CD4-positive, CD25-positive, alpha-beta regulatory T cell (primary cell): Measurements from ENCODE around the gene NPFFR1. TPM values are rescaled to one million over a fixed set of nuclear protein-coding genes. Genes with fewer than 3 reads are reported as not detected.
"Not testable (repeated sequence)": the region's sequence is repeated elsewhere in the genome, so short reads cannot be mapped to it uniquely, and the experiment has no call there.

Experiments
- ATAC-seq, 2 donors: fragments of 150-1000 bp; cut with Tn5 transposase; one replicate each; pipeline ENCODE4 v1.10.0; 2021; ENCODE audit warnings: low read depth in 2 of 2, moderate number of reproducible peaks in 2 of 2, moderate library complexity in 1 of 2
- DNase-seq, 3 donors: peaks; one replicate each; pipeline versions ENCODE4 v3.0.0 to v3.0.0-alpha.2; 2012 to 2022; ENCODE audit warnings: mixed read lengths in 1 of 3
- H3K27ac ChIP-seq: one replicate; pipeline ENCODE4 v1.7.0; 2013; ENCODE audit warnings: mild to moderate bottlenecking, low read length; ENCODE audit not compliant: insufficient read depth, poor library complexity, severe bottlenecking
- H3K27me3 ChIP-seq: one replicate; pipeline ENCODE4 v1.7.0; 2013; ENCODE audit warnings: low read length; ENCODE audit not compliant: control insufficient read depth, insufficient read depth
- H3K36me3 ChIP-seq: one replicate; pipeline ENCODE4 v1.7.0; 2013; ENCODE audit warnings: mild to moderate bottlenecking, low read length, moderate library complexity; ENCODE audit not compliant: control insufficient read depth, insufficient read depth
- H3K4me1 ChIP-seq: 2 replicates; pipeline ENCODE4 v1.7.0; 2013; ENCODE audit warnings: mild to moderate bottlenecking, low read length; ENCODE audit not compliant: insufficient read depth, control insufficient read depth, poor library complexity, severe bottlenecking
- H3K4me3 ChIP-seq: one replicate; pipeline ENCODE4 v1.7.0; 2013; ENCODE audit warnings: low read depth, mild to moderate bottlenecking, low read length, moderate library complexity
- H3K9me3 ChIP-seq, 2 experiments: 1 replicate in 1 of 2; 2 replicates in 1 of 2; pipeline ENCODE4 v1.7.0; 2013; ENCODE audit warnings: low read length in 2 of 2, mild to moderate bottlenecking in 1 of 2, moderate library complexity in 1 of 2; ENCODE audit not compliant: control insufficient read depth in 2 of 2
- H3K27ac Mint-ChIP-seq, 3 donors: one replicate each; pipeline ENCODE4 v1.8.0; 2020 to 2022; ENCODE audit warnings: mild to moderate bottlenecking in 3 of 3, mixed read lengths in 3 of 3, moderate library complexity in 2 of 3
- H3K27me3 Mint-ChIP-seq: one replicate; pipeline ENCODE4 v1.8.0; 2022; ENCODE audit warnings: mild to moderate bottlenecking, mixed read lengths
- H3K36me3 Mint-ChIP-seq: one replicate; pipeline ENCODE4 v1.8.0; 2020; ENCODE audit warnings: mixed read lengths
- H3K4me1 Mint-ChIP-seq, 4 donors: one replicate each; pipeline ENCODE4 v1.8.0; 2020 to 2022; ENCODE audit warnings: mixed read lengths in 4 of 4, mild to moderate bottlenecking in 1 of 4
- H3K4me3 Mint-ChIP-seq, 4 donors: one replicate each; pipeline ENCODE4 v1.8.0; 2020 to 2022; ENCODE audit warnings: mild to moderate bottlenecking in 4 of 4, mixed read lengths in 4 of 4, moderate library complexity in 3 of 4
- H3K9me3 Mint-ChIP-seq, 7 donors: one replicate each; pipeline ENCODE4 v1.8.0; 2020 to 2022; ENCODE audit warnings: mixed read lengths in 7 of 7, mild to moderate bottlenecking in 3 of 7, moderate library complexity in 2 of 7
- polyA plus RNA-seq, 4 donors: library from polyadenylated mRNA; unstranded; fragments of 300-500 nt; fragmentation: Illumina TruSeq; gene quantifications; one replicate each; pipeline ENCODE4 v1.2.3, GENCODE V29; 2021
- total RNA-seq: library from RNA; stranded (reverse); gene quantifications from one replicate; pipeline ENCODE4 v1.2.3, GENCODE V29; 2022

The NPFFR1 gene
- total and polyA plus RNA-seq, 5 donors from 2014 or later: not detected

GRCh38 chr10:70222811-70223447, 60.9 kb downstream of the NPFFR1 start:
- H3K27me3 Mint-ChIP-seq, DNase-seq, H3K36me3 ChIP-seq, H3K27ac ChIP-seq, H3K4me1 ChIP-seq, H3K27me3 ChIP-seq, H3K4me3 ChIP-seq, H3K9me3 ChIP-seq, ATAC-seq, H3K4me3 Mint-ChIP-seq, H3K36me3 Mint-ChIP-seq, H3K9me3 Mint-ChIP-seq: not testable (repeated sequence)
- Mint-ChIP-seq H3K4me1 (peaks cover 7 to 35% (median 20%) of the 10 kb centered on the region in 4 donors), H3K27ac (peak overlapping the region in 2 of 3 donors; percentile 38 to 82)

- H3K27me3 Mint-ChIP-seq: no peaks in the 10 kb centered on the region
- H3K36me3 ChIP-seq: peaks cover 4% of the 10 kb centered on the region
- H3K36me3 Mint-ChIP-seq: peaks cover under 1% of the 10 kb centered on the region
- H3K27ac Mint-ChIP-seq: peak overlapping the region in 1 of 3 donors; percentile 38
- no peak for DNase-seq
- no peaks in the 10 kb centered on the region for H3K27me3 ChIP-seq
- no peak for ATAC-seq
- H3K9me3 Mint-ChIP-seq: no peaks in the 10 kb centered on the region
- no peak overlapping the region for H3K27ac ChIP-seq
- no peak overlapping the region for H3K4me3 Mint-ChIP-seq
- H3K4me3 ChIP-seq: no peak overlapping the region
- peaks cover 7 to 31% (median 20%) of the 10 kb centered on the region in 4 donors for H3K4me1 Mint-ChIP-seq
- H3K4me1 ChIP-seq: peaks cover 3% of the 10 kb centered on the region
- H3K9me3 ChIP-seq: no peaks in the 10 kb centered on the region
Measured at GRCh38 chr10:70222340-70222794, 61.4 kb downstream of the NPFFR1 start.

GRCh38 chr10:70221030-70221429, 62.8 kb downstream of the NPFFR1 start:
- H3K27me3 ChIP-seq: no peaks in the 10 kb centered on the region
- peaks cover 3% of the 10 kb centered on the region for H3K36me3 Mint-ChIP-seq
- H3K27ac Mint-ChIP-seq: peak overlapping the region in 2 of 3 donors; percentile 65 to 82
- no peaks in the 10 kb centered on the region for H3K4me1 ChIP-seq
- H3K27me3 Mint-ChIP-seq: no peaks in the 10 kb centered on the region
- no peaks in the 10 kb centered on the region for H3K9me3 Mint-ChIP-seq
- no peaks in the 10 kb centered on the region for H3K9me3 ChIP-seq
- H3K36me3 ChIP-seq: peaks cover 13% of the 10 kb centered on the region
- H3K4me3 Mint-ChIP-seq: peak overlapping the region in 2 of 4 donors; percentile 12 to 74
- peaks cover 7 to 21% (median 16%) of the 10 kb centered on the region in 4 donors for H3K4me1 Mint-ChIP-seq
- no peak for ATAC-seq
- DNase-seq: no peak
- H3K27ac ChIP-seq: no peak overlapping the region
- peak overlapping the region; percentile 68 for H3K4me3 ChIP-seq

GRCh38 chr10:70212879-70213278, 70.9 kb downstream of the NPFFR1 start:
- H3K27ac ChIP-seq: no peak overlapping the region
- Mint-ChIP-seq H3K27me3 (no peaks in the 10 kb centered on the region), H3K9me3 (no peaks in the 10 kb centered on the region), H3K36me3 (peaks cover 20% of the 10 kb centered on the region), H3K4me3 (no peak overlapping the region), H3K27ac (no peak overlapping the region), H3K4me1 (no peaks in the 10 kb centered on the region)
- ATAC-seq (no peak), DNase-seq (no peak)
- H3K4me1 ChIP-seq: no peaks in the 10 kb centered on the region
- H3K27me3 ChIP-seq: no peaks in the 10 kb centered on the region
- no peaks in the 10 kb centered on the region for H3K9me3 ChIP-seq
- H3K4me3 ChIP-seq: no peak overlapping the region
- H3K36me3 ChIP-seq: peaks cover 67% of the 10 kb centered on the region

GRCh38 chr10:70212277-70212676, 71.5 kb downstream of the NPFFR1 start:
- Histone ChIP-seq H3K27ac (no peak overlapping the region), H3K27me3 (no peaks in the 10 kb centered on the region), H3K4me3 (no peak overlapping the region), H3K36me3 (peaks cover 65% of the 10 kb centered on the region), H3K4me1 (no peaks in the 10 kb centered on the region), H3K9me3 (no peaks in the 10 kb centered on the region)
- H3K4me1 Mint-ChIP-seq: no peaks in the 10 kb centered on the region
- H3K27ac Mint-ChIP-seq: no peak overlapping the region
- H3K36me3 Mint-ChIP-seq: peaks cover 19% of the 10 kb centered on the region
- no peak overlapping the region for H3K4me3 Mint-ChIP-seq
- no peaks in the 10 kb centered on the region for H3K27me3 Mint-ChIP-seq
- DNase-seq (no peak), ATAC-seq (no peak)
- H3K9me3 Mint-ChIP-seq: no peaks in the 10 kb centered on the region

- no peak overlapping the region for H3K4me3 Mint-ChIP-seq
- H3K36me3 Mint-ChIP-seq: peaks cover 19% of the 10 kb centered on the region
- peaks cover 51% of the 10 kb centered on the region for H3K36me3 ChIP-seq
Measured at GRCh38 chr10:70206762-70207161, 77.0 kb downstream of the NPFFR1 start.

GRCh38 chr10:70201105-70201504, 82.7 kb downstream of the NPFFR1 start:
- Mint-ChIP-seq H3K36me3 (peaks cover 29% of the 10 kb centered on the region), H3K27ac (peak overlapping the region in 1 of 3 donors; percentile 71), H3K27me3 (no peaks in the 10 kb centered on the region), H3K9me3 (no peaks in the 10 kb centered on the region), H3K4me3 (no peak overlapping the region), H3K4me1 (peaks cover 2 to 27% (median 9%) of the 10 kb centered on the region in 4 donors)
- Histone ChIP-seq H3K4me3 (no peak overlapping the region), H3K4me1 (no peaks in the 10 kb centered on the region), H3K36me3 (peaks cover 28% of the 10 kb centered on the region), H3K27ac (no peak overlapping the region), H3K9me3 (no peaks in the 10 kb centered on the region), H3K27me3 (no peaks in the 10 kb centered on the region)
- ATAC-seq (no peak), DNase-seq (no peak)

More at GRCh38 chr10:70206762-70207161, 77.0 kb downstream of the NPFFR1 start:
- H3K9me3 ChIP-seq: no peaks in the 10 kb centered on the region
- Mint-ChIP-seq H3K27ac (no peak overlapping the region), H3K9me3 (no peaks in the 10 kb centered on the region), H3K27me3 (no peaks in the 10 kb centered on the region), H3K4me1 (no peaks in the 10 kb centered on the region)
- no peaks in the 10 kb centered on the region for H3K27me3 ChIP-seq
- no peak for ATAC-seq
- no peaks in the 10 kb centered on the region for H3K4me1 ChIP-seq
- no peak overlapping the region for H3K27ac ChIP-seq
- no peak overlapping the region for H3K4me3 ChIP-seq
- DNase-seq: no peak
